ENCODE data around the gene NDUFA11. TPM values are rescaled to one million over a fixed set of nuclear protein-coding genes. Genes with fewer than 3 reads are reported as not detected.
A peak's percentile ranks its signal among the peaks of the same experiment; 100 is the strongest.

NDUFA11 gene
- total and polyA plus RNA-seq, 2 of the 13 experiments (the other 11 are each of a cell fraction or from before 2014, with no cell fraction given) = 286 to 378 TPM

- TF ChIP-seq ZNF646 (CRISPR knock-in tag; IDR thresholded peaks at IDR 0.05) (no peak; the same call in none of the 2 replicates), PLSCR1 (CRISPR knock-in tag; IDR thresholded peaks at IDR 0.05; ENCODE audit: borderline replicate concordance) (no peak), ZFYVE20 (CRISPR knock-in tag; IDR thresholded peaks at IDR 0.05; ENCODE audit: borderline replicate concordance, low read depth) (no peak), MED8 (CRISPR knock-in tag; IDR thresholded peaks at IDR 0.05; ENCODE audit: insufficient replicate concordance) (peak; percentile 54), NFKB2 (CRISPR knock-in tag; IDR thresholded peaks at IDR 0.05; ENCODE audit: borderline replicate concordance) (no peak), SYNCRIP (IDR thresholded peaks at IDR 0.05; ENCODE audit: insufficient read depth, low read depth, low read length) (no peak), CCDC6 (CRISPR knock-in tag; IDR thresholded peaks at IDR 0.05) (0 out of 2 replicates have a peak, but pooled peaks have one; percentile 33), BCL6 (CRISPR knock-in tag; IDR thresholded peaks at IDR 0.05) (peak; percentile 55), ZNF138 (CRISPR knock-in tag; IDR thresholded peaks at IDR 0.05; ENCODE audit: low read depth) (no peak), KMT2A (CRISPR knock-in tag; IDR thresholded peaks at IDR 0.05) (no peak), ZBTB42 (CRISPR knock-in tag; IDR thresholded peaks at IDR 0.05) (no peak), ZNF451 (CRISPR knock-in tag; IDR thresholded peaks at IDR 0.05) (no peak), ZC3H4 (CRISPR knock-in tag; IDR thresholded peaks at IDR 0.05; ENCODE audit: borderline replicate concordance) (no peak), IKZF5 (CRISPR knock-in tag; IDR thresholded peaks at IDR 0.05) (no peak), TFAP4 (IDR thresholded peaks at IDR 0.05; ENCODE audit: borderline replicate concordance, low read depth) (peak; percentile 92), ZNF263 (CRISPR knock-in tag; IDR thresholded peaks at IDR 0.05) (peak; percentile 54; the same call in 1 of the 2 replicates), ZNF256 (CRISPR knock-in tag; conservative IDR thresholded peaks at IDR 0.05) (no peak), STAT5B (CRISPR knock-in tag; IDR thresholded peaks at IDR 0.05) (no peak)
- TF ChIP-seq, protein P1, sequence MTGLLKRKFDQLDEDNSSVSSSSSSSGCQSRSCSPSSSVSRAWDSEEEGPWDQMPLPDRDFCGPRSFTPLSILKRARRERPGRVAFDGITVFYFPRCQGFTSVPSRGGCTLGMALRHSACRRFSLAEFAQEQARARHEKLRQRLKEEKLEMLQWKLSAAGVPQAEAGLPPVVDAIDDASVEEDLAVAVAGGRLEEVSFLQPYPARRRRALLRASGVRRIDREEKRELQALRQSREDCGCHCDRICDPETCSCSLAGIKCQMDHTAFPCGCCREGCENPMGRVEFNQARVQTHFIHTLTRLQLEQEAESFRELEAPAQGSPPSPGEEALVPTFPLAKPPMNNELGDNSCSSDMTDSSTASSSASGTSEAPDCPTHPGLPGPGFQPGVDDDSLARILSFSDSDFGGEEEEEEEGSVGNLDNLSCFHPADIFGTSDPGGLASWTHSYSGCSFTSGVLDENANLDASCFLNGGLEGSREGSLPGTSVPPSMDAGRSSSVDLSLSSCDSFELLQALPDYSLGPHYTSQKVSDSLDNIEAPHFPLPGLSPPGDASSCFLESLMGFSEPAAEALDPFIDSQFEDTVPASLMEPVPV (CRISPR knock-in tag; IDR thresholded peaks at IDR 0.05) = peak; percentile 77
Measured at GRCh38 chr19:5908773-5909442, 5.3 kb upstream of the NDUFA11 start (continued).
